H1 (cell line): ENCODE measurements around the gene OR10V1. TPM values are rescaled to one million over a fixed set of nuclear protein-coding genes. Genes with fewer than 3 reads are reported as not detected.

Experiments
- CTCF ChIA-PET: fragments of 300-600 bp; sonication (Branson Sonifier 250); formaldehyde crosslinking; loops from one replicate; lab custom pipeline; 2021; ENCODE audit not compliant: partially characterized antibody; lab: Charles Lee
- POLR2A ChIA-PET: fragments of 300-600 bp; sonication (Branson Sonifier 250); formaldehyde crosslinking; loops from one replicate; lab custom pipeline; 2021; ENCODE audit warnings: inconsistent platforms; ENCODE audit not compliant: partially characterized antibody; lab: Charles Lee
- DNase-seq, 2 experiments: peaks; one replicate each; pipeline versions ENCODE4 v3.0.0 to v3.0.0-alpha.2; 2010 to 2022; ENCODE audit warnings: low spot score in 2 of 2, low read depth in 1 of 2, mixed read lengths in 1 of 2
- FAIRE-seq: peaks from 2 replicates; lab custom pipeline; 2011; peaks lifted over from hg19 to GRCh38; lab: Jason Lieb, UNC
- H2AFZ ChIP-seq: 2 replicates; pipeline ENCODE4 v1.8.1; 2012; ENCODE audit warnings: low read length, inconsistent platforms
- H2AK5ac ChIP-seq: 2 replicates; pipeline ENCODE4 v1.6.1; 2013; ENCODE audit warnings: low read depth, low read length
- H2BK120ac ChIP-seq: replicated peaks from 2 replicates; pipeline ENCODE3; 2013; ENCODE audit warnings: low read depth, low read length, inconsistent platforms
- H2BK12ac ChIP-seq: 2 replicates; pipeline ENCODE4 v1.6.1; 2013; ENCODE audit warnings: low read depth, low read length
- H2BK15ac ChIP-seq: 2 replicates; pipeline ENCODE4 v1.6.1; 2013; ENCODE audit warnings: low read length
- H2BK20ac ChIP-seq: 2 replicates; pipeline ENCODE4 v1.6.1; 2013; ENCODE audit warnings: low read length
- H2BK5ac ChIP-seq: 2 replicates; pipeline ENCODE4 v1.6.1; 2013; ENCODE audit warnings: low read depth, low read length
- H3K14ac ChIP-seq: 2 replicates; pipeline ENCODE4 v1.6.1; 2013; ENCODE audit warnings: inconsistent platforms; ENCODE audit not compliant: insufficient read length
- H3K18ac ChIP-seq: 2 replicates; pipeline ENCODE4 v1.6.1; 2013; ENCODE audit warnings: low read length; ENCODE audit errors: extremely low read depth
- H3K23ac ChIP-seq: 2 replicates; pipeline ENCODE4 v1.6.1; 2013; ENCODE audit warnings: inconsistent platforms; ENCODE audit not compliant: insufficient read length
- H3K23me2 ChIP-seq: 2 replicates; pipeline ENCODE4 v1.6.1; 2013; ENCODE audit warnings: low read depth, low read length
- H3K27ac ChIP-seq: 2 replicates; pipeline ENCODE4 v1.6.1; 2011; ENCODE audit warnings: low read depth, low read length, inconsistent platforms
- H3K27me3 ChIP-seq, 4 experiments: replicated peaks in 1 of 4; 1 replicate in 1 of 4; 2 replicates in 3 of 4; pipeline versions ENCODE4 v1.6.1 to v1.8.1; 2011 to 2013; ENCODE audit warnings: low read length in 3 of 4, mild to moderate bottlenecking in 3 of 4, inconsistent platforms in 2 of 4, mixed read lengths in 2 of 4, moderate library complexity in 1 of 4; ENCODE audit not compliant: control insufficient read depth in 3 of 4, insufficient read depth in 3 of 4; ENCODE audit errors: extremely low read depth in 1 of 4
- H3K36me3 ChIP-seq, 4 experiments: 2 replicates each; pipeline versions ENCODE4 v1.6.1 to v1.8.1; 2011 to 2013; ENCODE audit warnings: mild to moderate bottlenecking in 4 of 4, low read length in 3 of 4, moderate library complexity in 2 of 4, control low read depth in 1 of 4, inconsistent platforms in 1 of 4; ENCODE audit not compliant: insufficient read depth in 4 of 4, control insufficient read depth in 2 of 4
- H3K4ac ChIP-seq: replicated peaks from 2 replicates; pipeline ENCODE3; 2013; ENCODE audit warnings: low read length, low read depth, mixed read lengths, inconsistent platforms; ENCODE audit not compliant: insufficient read length
- H3K4me1 ChIP-seq, 4 experiments: replicated peaks in 1 of 4; 1 replicate in 1 of 4; 2 replicates in 3 of 4; pipeline versions ENCODE4 v1.6.1 to v1.8.1; 2011 to 2013; ENCODE audit warnings: low read length in 3 of 4, inconsistent platforms in 2 of 4, mixed read lengths in 1 of 4; ENCODE audit not compliant: insufficient read depth in 4 of 4, control insufficient read depth in 3 of 4
- H3K4me2 ChIP-seq, 2 experiments: 2 replicates each; pipeline versions ENCODE4 v1.6.1 to v1.8.1; 2011 to 2013; ENCODE audit warnings: low read depth in 2 of 2, low read length in 2 of 2, control low read depth in 1 of 2, inconsistent platforms in 1 of 2, mild to moderate bottlenecking in 1 of 2; ENCODE audit not compliant: insufficient read depth in 1 of 2
- H3K4me3 ChIP-seq, 4 experiments: fragments of 200-600, 300-600 bp in 1 of 4; sonication (generic), shearing (Covaris generic), sonication (Bioruptor Twin) in 1 of 4; 2 replicates each; pipeline versions ENCODE4 v1.5.1 to v1.8.1; 2011 to 2016; ENCODE audit warnings: low read length in 4 of 4, low read depth in 3 of 4, control low read depth in 2 of 4, inconsistent platforms in 2 of 4, mild to moderate bottlenecking in 2 of 4, mixed read lengths in 1 of 4, moderate library complexity in 1 of 4; ENCODE audit not compliant: insufficient read depth in 2 of 4; ENCODE audit errors: extremely low read depth in 1 of 4
- H3K56ac ChIP-seq: replicated peaks from 2 replicates; pipeline ENCODE3; 2013; ENCODE audit warnings: low read depth, mild to moderate bottlenecking, mixed read lengths, low read length, inconsistent platforms; ENCODE audit not compliant: insufficient read length
- H3K79me1 ChIP-seq: 2 replicates; pipeline ENCODE4 v1.6.1; 2013; ENCODE audit warnings: low read depth, low read length, control low read depth
- H3K79me2 ChIP-seq, 2 experiments: 2 replicates each; pipeline versions ENCODE4 v1.6.1 to v1.8.1; 2012 to 2013; ENCODE audit warnings: low read length in 2 of 2, mild to moderate bottlenecking in 2 of 2, inconsistent platforms in 1 of 2; ENCODE audit not compliant: insufficient read depth in 2 of 2, control insufficient read depth in 1 of 2
- H3K9ac ChIP-seq, 4 experiments: replicated peaks in 1 of 4; 1 replicate in 1 of 4; 2 replicates in 3 of 4; pipeline versions ENCODE4 v1.6.1 to v1.8.1; 2011 to 2013; ENCODE audit warnings: low read depth in 3 of 4, low read length in 3 of 4, control low read depth in 2 of 4, mild to moderate bottlenecking in 2 of 4, moderate library complexity in 2 of 4, inconsistent platforms in 1 of 4; ENCODE audit errors: extremely low read depth in 1 of 4
- H3K9me3 ChIP-seq, 2 experiments: 2 replicates each; pipeline versions ENCODE4 v1.6.1 to v1.8.1; 2012 to 2013; ENCODE audit warnings: mild to moderate bottlenecking in 2 of 2, moderate library complexity in 2 of 2, control low read depth in 1 of 2, inconsistent platforms in 1 of 2, low read depth in 1 of 2, low read length in 1 of 2, mixed read lengths in 1 of 2; ENCODE audit not compliant: insufficient read depth in 2 of 2
- H4K20me1 ChIP-seq, 2 experiments: replicated peaks in 1 of 2; 2 replicates each; pipeline versions ENCODE3 to v1.8.1; 2011 to 2013; ENCODE audit warnings: inconsistent platforms in 2 of 2, low read length in 2 of 2, mild to moderate bottlenecking in 1 of 2; ENCODE audit not compliant: insufficient read depth in 2 of 2, control insufficient read depth in 1 of 2
- H4K5ac ChIP-seq: 2 replicates; pipeline ENCODE4 v1.6.1; 2013; ENCODE audit warnings: low read length, low read depth, mixed read lengths, inconsistent platforms; ENCODE audit not compliant: insufficient read length
- H4K8ac ChIP-seq: 2 replicates; pipeline ENCODE4 v1.8.0; 2013; ENCODE audit warnings: mild to moderate bottlenecking, moderate library complexity, low read length, inconsistent platforms; ENCODE audit not compliant: insufficient read depth; ENCODE audit errors: extremely low read depth
- H4K91ac ChIP-seq: replicated peaks from 2 replicates; pipeline ENCODE3; 2013; ENCODE audit warnings: low read length, mixed read lengths, inconsistent platforms; ENCODE audit not compliant: insufficient read length
- EZH2 ChIP-seq: fragments of 200-600 bp; sonication (generic); IDR thresholded peaks from 2 replicates; pipeline ENCODE4 v1.7.1; 2012; ENCODE audit warnings: low read depth, mild to moderate bottlenecking, moderate library complexity, low read length, inconsistent platforms; ENCODE audit not compliant: severe bottlenecking
- KDM4A ChIP-seq: IDR thresholded peaks from one replicate; pipeline ENCODE4 v1.7.1; 2012; ENCODE audit warnings: low read depth, mild to moderate bottlenecking, moderate library complexity, low read length, inconsistent platforms; ENCODE audit not compliant: severe bottlenecking
- POU5F1 ChIP-seq: IDR thresholded peaks from 2 replicates; pipeline ENCODE4 v1.6.1; 2011; ENCODE audit warnings: low read depth, mild to moderate bottlenecking, low read length, moderate library complexity
- SAP30 ChIP-seq: fragments of 300-600 bp; sonication (generic); IDR thresholded peaks from 2 replicates; pipeline ENCODE4 v1.7.1; 2012; ENCODE audit warnings: low read length, moderate library complexity, mild to moderate bottlenecking, inconsistent platforms; ENCODE audit not compliant: insufficient read depth, insufficient replicate concordance
- WGBS, 2 experiments: shearing (Covaris generic) in 1 of 2; methylation state at CpG; one replicate each; pipeline versions ENCODE4 v1.1.6 to v1.1.7; 2013 to 2015; ENCODE audit warnings: low lambda C conversion rate in 2 of 2, mixed read lengths in 2 of 2, inconsistent platforms in 1 of 2, low coverage in 1 of 2, missing lambda C conversion rate in 1 of 2; ENCODE audit not compliant: insufficient replicate concordance in 2 of 2, insufficient coverage in 1 of 2, insufficient read length in 1 of 2; ENCODE audit errors: extremely low coverage in 1 of 2, missing lambda C conversion rate in 1 of 2; 5-methylcytosine and 5-hydroxymethylcytosine counted together
- polyA plus RNA-seq, 7 experiments: library from polyadenylated mRNA; depleted of rRNA in 3 of 7; stranded (reverse) in 5 of 7; unstranded in 2 of 7; fragments of >200 nt in 5 of 7; fragments of 200-250 nt in 2 of 7; gene quantifications; 1 replicate in 5 of 7; 2 replicates in 1 of 7; 4 replicates in 1 of 7; pipeline versions ENCODE4 v1.2.1 to v1.2.3, GENCODE V29; 2011 to 2013; ENCODE audit warnings: missing spikeins in 2 of 7, mixed read lengths in 2 of 7
- total RNA-seq: library from RNA; stranded (reverse); fragmentation: NEBNext Ultra II Directional; extraction: Animal tissue kit (Norgen Biotek cat#: 25700); gene quantifications from 2 replicates; pipeline ENCODE4 v1.2.1, GENCODE V29; 2021

The OR10V1 gene
- total and polyA plus RNA-seq, 2 of the 8 experiments (the other 6 are each of a cell fraction or from before 2014, with no cell fraction given) = not detected

- Histone ChIP-seq H3K4ac (no peak overlapping the region), H2AFZ (no peak overlapping the region), H4K5ac (no peak overlapping the region), H3K79me1 (no peaks in the 10 kb centered on the region), H4K91ac (no peak overlapping the region), H3K56ac (no peak overlapping the region), H3K4me1 (0 out of 7 replicates have a peak, but pooled peaks cover 0 to 3% (median 0%) of the 10 kb centered on the region in 4 experiments), H3K23me2 (no peaks in the 10 kb centered on the region), H2AK5ac (no peak overlapping the region), H3K27ac (no peak overlapping the region), H3K9me3 (no peaks in the 10 kb centered on the region), H4K8ac (no peak overlapping the region), H3K4me3 (no peak overlapping the region), H3K23ac (no peak overlapping the region), H3K4me2 (no peak overlapping the region), H2BK5ac (no peak overlapping the region), H3K27me3 (no peaks in the 10 kb centered on the region), H4K20me1 (no peaks in the 10 kb centered on the region), H2BK12ac (no peak overlapping the region), H2BK120ac (no peak overlapping the region), H3K9ac (no peak overlapping the region), H2BK15ac (no peak overlapping the region), H2BK20ac (no peak overlapping the region), H3K79me2 (no peaks in the 10 kb centered on the region), H3K18ac (no peak overlapping the region), H3K14ac (no peak overlapping the region), H3K36me3 (no peaks in the 10 kb centered on the region)
- ChIA-PET POLR2A (no interaction called here), CTCF (interaction anchor here (2.2 to 3.0 kb wide), 3 partner anchors 10 to 13 kb away, joined by 9 to 11 read pairs (median 11); partner anchors contain the start of gene PATL1)
- DNase-seq (no peak), FAIRE-seq (no peak)
- 94% methylated on average over 3 of the region's 3 CpGs; no CpG with 5 or more reads in 1 of the 2 experiments for WGBS, 2 experiments
- TF ChIP-seq KDM4A = no peak
- TF ChIP-seq SAP30 = no peak
- no peak for TF ChIP-seq POU5F1
- TF ChIP-seq EZH2 = no peak
Observed at GRCh38 chr11:59678813-59679165, 34.9 kb downstream of the OR10V1 start.
